H9 (cell line): Measurements from ENCODE around the gene SCAMP3. TPM values are rescaled to one million over a fixed set of nuclear protein-coding genes. Genes with fewer than 3 reads are reported as not detected.

Source experiments
- DNase-seq: peaks from one replicate; pipeline ENCODE4 v3.0.0-alpha.2; 2017
- H2AFZ ChIP-seq: one replicate; pipeline ENCODE4 v1.6.1; 2013; ENCODE audit warnings: mild to moderate bottlenecking, low read length, control low read depth, moderate library complexity
- H2AK5ac ChIP-seq: 2 replicates; pipeline ENCODE4 v1.6.1; 2013; ENCODE audit warnings: low read length, control low read depth, mixed read lengths; ENCODE audit not compliant: insufficient read length
- H2BK120ac ChIP-seq: one replicate; pipeline ENCODE4 v1.6.1; 2013; ENCODE audit warnings: low read depth, mild to moderate bottlenecking, low read length, control low read depth, inconsistent platforms; ENCODE audit not compliant: poor library complexity, severe bottlenecking
- H2BK12ac ChIP-seq: 2 replicates; pipeline ENCODE4 v1.6.1; 2013; ENCODE audit warnings: low read length, control low read depth, mixed read lengths, low read depth; ENCODE audit not compliant: insufficient read length
- H2BK15ac ChIP-seq: 2 replicates; pipeline ENCODE4 v1.6.1; 2013; ENCODE audit warnings: low read depth, low read length, control low read depth
- H2BK20ac ChIP-seq: one replicate; pipeline ENCODE4 v1.6.1; 2013; ENCODE audit warnings: low read depth, mild to moderate bottlenecking, low read length, control low read depth, inconsistent platforms; ENCODE audit not compliant: poor library complexity, severe bottlenecking
- H2BK5ac ChIP-seq: 2 replicates; pipeline ENCODE4 v1.6.1; 2013; ENCODE audit warnings: low read length, control low read depth, mixed read lengths; ENCODE audit not compliant: insufficient read length
- H3K14ac ChIP-seq: 2 replicates; pipeline ENCODE4 v1.6.1; 2013; ENCODE audit warnings: low read length, control low read depth; ENCODE audit not compliant: insufficient read depth
- H3K18ac ChIP-seq: 2 replicates; pipeline ENCODE4 v1.6.1; 2013; ENCODE audit warnings: low read depth, mild to moderate bottlenecking, mixed read lengths, low read length, control low read depth; ENCODE audit not compliant: insufficient read length
- H3K23ac ChIP-seq: 2 replicates; pipeline ENCODE4 v1.6.1; 2013; ENCODE audit warnings: low read length, control low read depth, mixed read lengths, low read depth; ENCODE audit not compliant: insufficient read length
- H3K23me2 ChIP-seq: 2 replicates; pipeline ENCODE4 v1.6.1; 2013; ENCODE audit warnings: low read depth, mild to moderate bottlenecking, mixed read lengths, low read length, control low read depth; ENCODE audit not compliant: insufficient read length, poor library complexity, severe bottlenecking
- H3K27ac ChIP-seq: 2 replicates; pipeline ENCODE4 v1.5.1; 2013; ENCODE audit warnings: low read length, control low read depth, mixed read lengths, low read depth; ENCODE audit not compliant: insufficient read length
- H3K27me3 ChIP-seq: 2 replicates; pipeline ENCODE4 v1.6.1; 2013; ENCODE audit warnings: low read length, control low read depth, inconsistent platforms; ENCODE audit not compliant: insufficient read depth
- H3K4ac ChIP-seq: 2 replicates; pipeline ENCODE4 v1.6.1; 2013; ENCODE audit warnings: low read depth, mild to moderate bottlenecking, control low read depth, inconsistent platforms, low read length, moderate library complexity
- H3K4me1 ChIP-seq: 2 replicates; pipeline ENCODE4 v1.6.1; 2013; ENCODE audit warnings: low read length, control low read depth, inconsistent platforms; ENCODE audit not compliant: insufficient read depth
- H3K4me2 ChIP-seq: 2 replicates; pipeline ENCODE4 v1.6.1; 2013; ENCODE audit warnings: low read length, control low read depth, mixed read lengths; ENCODE audit not compliant: insufficient read length, insufficient read depth
- H3K56ac ChIP-seq: 2 replicates; pipeline ENCODE4 v1.6.1; 2013; ENCODE audit warnings: low read depth, mild to moderate bottlenecking, mixed read lengths, low read length, control low read depth; ENCODE audit not compliant: insufficient read length
- H3K79me1 ChIP-seq: 2 replicates; pipeline ENCODE4 v1.6.1; 2013; ENCODE audit warnings: low read depth, mild to moderate bottlenecking, moderate library complexity, low read length, control low read depth, inconsistent platforms; ENCODE audit not compliant: insufficient read depth, poor library complexity, severe bottlenecking
- H3K79me2 ChIP-seq: 2 replicates; pipeline ENCODE4 v1.6.1; 2013; ENCODE audit warnings: low read length, control low read depth, inconsistent platforms; ENCODE audit not compliant: insufficient read depth
- H3K9ac ChIP-seq: 2 replicates; pipeline ENCODE4 v1.6.1; 2013; ENCODE audit warnings: low read length, control low read depth, mixed read lengths; ENCODE audit not compliant: insufficient read length; ENCODE audit errors: extremely low read depth
- H3K9me3 ChIP-seq: one replicate; pipeline ENCODE4 v1.6.1; 2013; ENCODE audit warnings: low read depth, low read length, inconsistent platforms; ENCODE audit not compliant: control insufficient read depth
- H3T11ph ChIP-seq: one replicate; pipeline ENCODE4 v1.6.1; 2013; ENCODE audit warnings: mild to moderate bottlenecking, low read length, control low read depth, inconsistent platforms
- H4K20me1 ChIP-seq: one replicate; pipeline ENCODE4 v1.6.1; 2013; ENCODE audit not compliant: control insufficient read depth, insufficient read length, insufficient read depth
- H4K5ac ChIP-seq: 2 replicates; pipeline ENCODE4 v1.6.1; 2013; ENCODE audit warnings: low read depth, mild to moderate bottlenecking, mixed read lengths, low read length, control low read depth; ENCODE audit not compliant: insufficient read length
- H4K8ac ChIP-seq: replicated peaks from 2 replicates; pipeline ENCODE4 v1.6.1; 2013; ENCODE audit warnings: low read length, control low read depth, mixed read lengths, low read depth; ENCODE audit not compliant: insufficient read length
- H4K91ac ChIP-seq: 2 replicates; pipeline ENCODE4 v1.6.1; 2013; ENCODE audit warnings: low read depth, mild to moderate bottlenecking, moderate library complexity, mixed read lengths, low read length, control low read depth; ENCODE audit not compliant: insufficient read length
- H3K27ac Mint-ChIP-seq, 3 experiments: 2 replicates in 2 of 3; 3 replicates in 1 of 3; pipeline ENCODE4 v1.8.0; 2020 to 2021; ENCODE audit warnings: mixed read lengths in 3 of 3, mild to moderate bottlenecking in 1 of 3, moderate library complexity in 1 of 3
- H3K27me3 Mint-ChIP-seq: 2 replicates; pipeline ENCODE4 v1.8.0; 2021; ENCODE audit warnings: low read depth, mild to moderate bottlenecking, moderate library complexity, mixed read lengths
- H3K36me3 Mint-ChIP-seq, 3 experiments: 2 replicates in 2 of 3; 3 replicates in 1 of 3; pipeline ENCODE4 v1.8.0; 2020 to 2021; ENCODE audit warnings: low read depth in 3 of 3, mixed read lengths in 3 of 3; ENCODE audit not compliant: insufficient read depth in 1 of 3
- H3K4me1 Mint-ChIP-seq, 2 experiments: 2 replicates each; pipeline ENCODE4 v1.8.0; 2020; ENCODE audit warnings: mixed read lengths in 2 of 2
- H3K4me3 Mint-ChIP-seq, 2 experiments: 2 replicates in 1 of 2; 3 replicates in 1 of 2; pipeline ENCODE4 v1.8.0; 2020 to 2021; ENCODE audit warnings: mild to moderate bottlenecking in 2 of 2, mixed read lengths in 2 of 2, moderate library complexity in 1 of 2
- H3K9me3 Mint-ChIP-seq, 2 experiments: 2 replicates in 1 of 2; 3 replicates in 1 of 2; pipeline ENCODE4 v1.8.0; 2020; ENCODE audit warnings: mild to moderate bottlenecking in 2 of 2, mixed read lengths in 2 of 2, moderate library complexity in 1 of 2
- WGBS: extraction: QIAGEN DNeasy Blood & Tissue Kit; methylation state at CpG from one replicate; pipeline ENCODE4 v1.1.7; 2013; ENCODE audit warnings: missing lambda C conversion rate, low lambda C conversion rate, mixed read lengths; ENCODE audit not compliant: insufficient read length; ENCODE audit errors: extremely low coverage; 5-methylcytosine and 5-hydroxymethylcytosine counted together
- total RNA-seq: library from RNA; stranded (reverse); gene quantifications from 2 replicates; pipeline ENCODE4 v1.2.1, GENCODE V29; 2021
- TF ChIP-seq, protein P1 (sequence below): fragments of 200-600 bp; sonication (generic); conservative IDR thresholded peaks from 3 replicates; pipeline ENCODE4 v1.8.0; 2021; ENCODE audit warnings: antibody characterized with exemption, mild to moderate bottlenecking

SCAMP3 gene
- total RNA-seq, 1 experiment from 2014 or later, result 52.5 TPM

DNA sequence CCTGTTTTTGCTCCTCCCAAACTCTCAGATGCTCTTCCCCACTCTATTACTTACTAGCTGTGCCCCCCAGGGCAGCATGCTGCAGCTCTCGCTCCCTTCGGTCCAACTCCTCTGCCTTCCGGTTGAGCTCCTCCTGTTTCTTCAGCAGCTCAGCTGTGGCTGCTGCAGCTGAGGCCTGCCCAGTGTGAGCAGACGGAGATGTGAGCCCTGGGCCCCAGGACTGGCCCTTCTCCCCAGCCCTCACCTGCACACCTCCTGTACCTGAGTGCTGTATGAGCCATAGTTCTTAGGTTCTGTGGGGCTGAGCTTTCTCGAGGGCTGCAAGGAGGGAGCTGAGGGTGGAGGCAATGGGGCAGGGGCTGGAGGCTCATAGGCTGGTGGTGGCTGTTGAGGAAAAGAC is 1.9 kb downstream of the SCAMP3 start:
- peak overlapping the region in 1 of 2 experiments; percentile 45; a peak in 1 of 5 replicates for H3K4me3 Mint-ChIP-seq
- no peak for DNase-seq
- H2AK5ac ChIP-seq, result no peak overlapping the region
- peaks cover 24% of the 10 kb centered on the region in 2 experiments for H3K4me1 Mint-ChIP-seq
- no peak overlapping the region for H2AFZ ChIP-seq
- H3K9me3 ChIP-seq, result no peaks in the 10 kb centered on the region
- H3K56ac ChIP-seq, result no peak overlapping the region
- H2BK12ac ChIP-seq, result no peak overlapping the region
- no peak overlapping the region for H3K9ac ChIP-seq
- peaks cover 17% of the 10 kb centered on the region for H3K23me2 ChIP-seq
- H3T11ph ChIP-seq, result no peak overlapping the region
- no peak overlapping the region for H3K27ac ChIP-seq
- H2BK20ac ChIP-seq, result no peak overlapping the region
- no peaks in the 10 kb centered on the region for H3K79me2 ChIP-seq
- no peak overlapping the region for H3K4ac ChIP-seq
- no peak overlapping the region for H4K91ac ChIP-seq
- 0 out of 2 replicates have a peak, but pooled peaks cover 3% of the 10 kb centered on the region for H3K4me1 ChIP-seq
- H4K5ac ChIP-seq, result no peak overlapping the region
- no CpG with 5 or more reads among the region's 5 CpGs for WGBS
- H2BK5ac ChIP-seq, result no peak overlapping the region
- no peak overlapping the region for H2BK15ac ChIP-seq
- H3K14ac ChIP-seq, result no peak overlapping the region
- H4K8ac ChIP-seq, result no peak overlapping the region
- no peaks in the 10 kb centered on the region for H3K79me1 ChIP-seq
- H3K27ac Mint-ChIP-seq, result no peak overlapping the region
- TF ChIP-seq, protein P1, sequence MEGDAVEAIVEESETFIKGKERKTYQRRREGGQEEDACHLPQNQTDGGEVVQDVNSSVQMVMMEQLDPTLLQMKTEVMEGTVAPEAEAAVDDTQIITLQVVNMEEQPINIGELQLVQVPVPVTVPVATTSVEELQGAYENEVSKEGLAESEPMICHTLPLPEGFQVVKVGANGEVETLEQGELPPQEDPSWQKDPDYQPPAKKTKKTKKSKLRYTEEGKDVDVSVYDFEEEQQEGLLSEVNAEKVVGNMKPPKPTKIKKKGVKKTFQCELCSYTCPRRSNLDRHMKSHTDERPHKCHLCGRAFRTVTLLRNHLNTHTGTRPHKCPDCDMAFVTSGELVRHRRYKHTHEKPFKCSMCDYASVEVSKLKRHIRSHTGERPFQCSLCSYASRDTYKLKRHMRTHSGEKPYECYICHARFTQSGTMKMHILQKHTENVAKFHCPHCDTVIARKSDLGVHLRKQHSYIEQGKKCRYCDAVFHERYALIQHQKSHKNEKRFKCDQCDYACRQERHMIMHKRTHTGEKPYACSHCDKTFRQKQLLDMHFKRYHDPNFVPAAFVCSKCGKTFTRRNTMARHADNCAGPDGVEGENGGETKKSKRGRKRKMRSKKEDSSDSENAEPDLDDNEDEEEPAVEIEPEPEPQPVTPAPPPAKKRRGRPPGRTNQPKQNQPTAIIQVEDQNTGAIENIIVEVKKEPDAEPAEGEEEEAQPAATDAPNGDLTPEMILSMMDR, result no peak
- H3K9me3 Mint-ChIP-seq, result no peaks in the 10 kb centered on the region; a peak in 1 of 5 replicates
- H3K36me3 Mint-ChIP-seq, result peaks cover 24 to 66% (median 58%) of the 10 kb centered on the region in 3 experiments; a peak in 6 of 7 replicates
- no peaks in the 10 kb centered on the region for H4K20me1 ChIP-seq
- no peak overlapping the region for H3K4me2 ChIP-seq
- no peak overlapping the region for H3K18ac ChIP-seq
- H2BK120ac ChIP-seq, result no peak overlapping the region
- peaks cover 2% of the 10 kb centered on the region; the same call in 1 of the 2 replicates for H3K27me3 Mint-ChIP-seq
- no peaks in the 10 kb centered on the region for H3K27me3 ChIP-seq
- no peak overlapping the region for H3K23ac ChIP-seq
